Central memory CD8-positive, alpha-beta T cell (primary cell): Measurements from ENCODE around the gene RNF43.

Experiments
- ATAC-seq: fragments of 150-1000 bp; cut with Tn5 transposase; replicated peaks from 2 replicates; pipeline ENCODE4 v1.10.0; 2022; ENCODE audit warnings: mild to moderate bottlenecking, moderate FRiP score, moderate number of reproducible peaks; ENCODE audit not compliant: poor library complexity, severe bottlenecking; ENCODE audit errors: extremely low read depth
- DNase-seq, 2 donors: peaks; one replicate each; pipeline ENCODE4 v3.0.0; 2021; ENCODE audit warnings: low spot score in 2 of 2
- H3K27ac Mint-ChIP-seq: one replicate; pipeline ENCODE4 v1.8.0; 2022; ENCODE audit warnings: low read depth, mild to moderate bottlenecking, moderate library complexity, mixed read lengths
- H3K27me3 Mint-ChIP-seq: one replicate; pipeline ENCODE4 v1.8.0; 2022; ENCODE audit warnings: mixed read lengths
- H3K36me3 Mint-ChIP-seq: one replicate; pipeline ENCODE4 v1.8.0; 2022; ENCODE audit warnings: mild to moderate bottlenecking, moderate library complexity, mixed read lengths; ENCODE audit not compliant: insufficient read depth
- H3K4me1 Mint-ChIP-seq: one replicate; pipeline ENCODE4 v1.8.0; 2022; ENCODE audit warnings: mixed read lengths
- H3K4me3 Mint-ChIP-seq: one replicate; pipeline ENCODE4 v1.8.0; 2022; ENCODE audit warnings: mild to moderate bottlenecking, moderate library complexity, mixed read lengths
- H3K9me3 Mint-ChIP-seq: one replicate; pipeline ENCODE4 v1.8.0; 2022; ENCODE audit warnings: mixed read lengths

RNF43 gene

GRCh38 chr17:58385359-58385899 is 31.9 kb downstream of the RNF43 start:
- ATAC-seq (no peak), DNase-seq (no peak)
- Mint-ChIP-seq H3K4me1 (peaks cover 39% of the 10 kb centered on the region), H3K27ac (peak overlapping the region; percentile 64), H3K36me3 (peaks cover 10% of the 10 kb centered on the region), H3K9me3 (no peaks in the 10 kb centered on the region), H3K4me3 (no peak overlapping the region), H3K27me3 (no peaks in the 10 kb centered on the region)

GRCh38 chr17:58384897-58385296 is 32.4 kb downstream of the RNF43 start:
- Mint-ChIP-seq H3K4me3 (no peak overlapping the region), H3K27me3 (no peaks in the 10 kb centered on the region), H3K27ac (peak overlapping the region; percentile 64), H3K36me3 (peaks cover 10% of the 10 kb centered on the region), H3K4me1 (peaks cover 43% of the 10 kb centered on the region), H3K9me3 (no peaks in the 10 kb centered on the region)
- no peak for ATAC-seq
- DNase-seq = no peak

GRCh38 chr17:58383892-58384462 is 33.4 kb downstream of the RNF43 start:
- DNase-seq = no peak
- Mint-ChIP-seq H3K4me3 (no peak overlapping the region), H3K9me3 (no peaks in the 10 kb centered on the region), H3K36me3 (peaks cover 10% of the 10 kb centered on the region), H3K4me1 (peaks cover 50% of the 10 kb centered on the region), H3K27ac (no peak overlapping the region), H3K27me3 (no peaks in the 10 kb centered on the region)
- no peak for ATAC-seq

GRCh38 chr17:58382872-58383242 is 34.5 kb downstream of the RNF43 start:
- Mint-ChIP-seq H3K27ac (peak overlapping the region; percentile 66), H3K4me1 (peaks cover 44% of the 10 kb centered on the region), H3K36me3 (peaks cover 8% of the 10 kb centered on the region), H3K9me3 (no peaks in the 10 kb centered on the region), H3K27me3 (no peaks in the 10 kb centered on the region), H3K4me3 (no peak overlapping the region)
- DNase-seq (no peak), ATAC-seq (no peak)

GRCh38 chr17:58382108-58382871 is 35.0 kb downstream of the RNF43 start:
- peak overlapping the region; percentile 39 for H3K4me3 Mint-ChIP-seq
- no peak for DNase-seq
- peaks cover 40% of the 10 kb centered on the region for H3K4me1 Mint-ChIP-seq
- ATAC-seq = peak; percentile 67
- peaks cover 8% of the 10 kb centered on the region for H3K36me3 Mint-ChIP-seq
- H3K9me3 Mint-ChIP-seq = no peaks in the 10 kb centered on the region
- no peaks in the 10 kb centered on the region for H3K27me3 Mint-ChIP-seq
- H3K27ac Mint-ChIP-seq = peak overlapping the region; percentile 66

- no peak for DNase-seq
- no peak for ATAC-seq
- peak overlapping the region; percentile 66 for H3K27ac Mint-ChIP-seq
- no peaks in the 10 kb centered on the region for H3K27me3 Mint-ChIP-seq
- H3K9me3 Mint-ChIP-seq = no peaks in the 10 kb centered on the region
- H3K4me1 Mint-ChIP-seq = peaks cover 40% of the 10 kb centered on the region
- peaks cover 10% of the 10 kb centered on the region for H3K36me3 Mint-ChIP-seq
- H3K4me3 Mint-ChIP-seq = peak overlapping the region; percentile 39
These were observed 36.0 kb downstream of the RNF43 start for GRCh38 chr17:58381124-58382035.

GRCh38 chr17:58380207-58381123 is 36.9 kb downstream of the RNF43 start:
- DNase-seq (no peak), ATAC-seq (no peak)
- H3K4me3 Mint-ChIP-seq = peak overlapping the region; percentile 39
- peaks cover 40% of the 10 kb centered on the region for H3K4me1 Mint-ChIP-seq
- H3K36me3 Mint-ChIP-seq = peaks cover 10% of the 10 kb centered on the region
- H3K9me3 Mint-ChIP-seq = no peaks in the 10 kb centered on the region
- no peaks in the 10 kb centered on the region for H3K27me3 Mint-ChIP-seq
- H3K27ac Mint-ChIP-seq = peak overlapping the region; percentile 66

GRCh38 chr17:58379511-58379824 is 37.9 kb downstream of the RNF43 start:
- peaks cover 10% of the 10 kb centered on the region for H3K36me3 Mint-ChIP-seq
- H3K4me3 Mint-ChIP-seq = no peak overlapping the region
- DNase-seq = no peak
- H3K9me3 Mint-ChIP-seq = no peaks in the 10 kb centered on the region
- peaks cover 42% of the 10 kb centered on the region for H3K4me1 Mint-ChIP-seq
- peak overlapping the region; percentile 11 for H3K27ac Mint-ChIP-seq
- ATAC-seq = no peak
- H3K27me3 Mint-ChIP-seq = no peaks in the 10 kb centered on the region

GRCh38 chr17:58378733-58379510 is 38.4 kb downstream of the RNF43 start:
- Mint-ChIP-seq H3K4me3 (no peak overlapping the region), H3K4me1 (peaks cover 42% of the 10 kb centered on the region), H3K9me3 (no peaks in the 10 kb centered on the region), H3K36me3 (peaks cover 13% of the 10 kb centered on the region), H3K27ac (peak overlapping the region; percentile 11), H3K27me3 (no peaks in the 10 kb centered on the region)
- ATAC-seq (peak; percentile 26), DNase-seq (no peak)

GRCh38 chr17:58377661-58378060 is 39.7 kb downstream of the RNF43 start:
- no peak for DNase-seq
- H3K27me3 Mint-ChIP-seq = no peaks in the 10 kb centered on the region
- no peak overlapping the region for H3K4me3 Mint-ChIP-seq
- peaks cover 43% of the 10 kb centered on the region for H3K4me1 Mint-ChIP-seq
- H3K36me3 Mint-ChIP-seq = peaks cover 11% of the 10 kb centered on the region
- no peak for ATAC-seq
- no peaks in the 10 kb centered on the region for H3K9me3 Mint-ChIP-seq
- H3K27ac Mint-ChIP-seq = no peak overlapping the region

GRCh38 chr17:58377093-58377601 is 40.2 kb downstream of the RNF43 start:
- peaks cover 43% of the 10 kb centered on the region for H3K4me1 Mint-ChIP-seq
- H3K36me3 Mint-ChIP-seq = peaks cover 10% of the 10 kb centered on the region
- H3K27ac Mint-ChIP-seq = no peak overlapping the region
- ATAC-seq (no peak), DNase-seq (no peak)
- H3K4me3 Mint-ChIP-seq = no peak overlapping the region
- H3K27me3 Mint-ChIP-seq = no peaks in the 10 kb centered on the region
- no peaks in the 10 kb centered on the region for H3K9me3 Mint-ChIP-seq
